Liver (tissue), 9 donors: ENCODE results near the gene ANKRD44. TPM values are rescaled to one million over a fixed set of nuclear protein-coding genes. Genes with fewer than 3 reads are reported as not detected.

Experiments
- DNase-seq: peaks from one replicate; pipeline ENCODE4 v3.0.0-alpha.2; 2017; ENCODE audit warnings: low spot score
- H3K27ac ChIP-seq, 2 donors: one replicate each; pipeline ENCODE4 v1.7.0; 2013; ENCODE audit warnings: inconsistent platforms in 2 of 2, low read length in 2 of 2, control low read depth in 1 of 2, low read depth in 1 of 2, mild to moderate bottlenecking in 1 of 2
- H3K27me3 ChIP-seq, 4 donors: one replicate each; pipeline versions ENCODE4 v1.6.1 to v1.7.0; 2013; ENCODE audit warnings: low read length in 3 of 4, inconsistent platforms in 1 of 4, mild to moderate bottlenecking in 1 of 4, moderate library complexity in 1 of 4; ENCODE audit not compliant: control insufficient read depth in 4 of 4, insufficient read depth in 4 of 4
- H3K36me3 ChIP-seq, 4 donors: one replicate each; pipeline versions ENCODE4 v1.6.1 to v1.7.0; 2013; ENCODE audit warnings: low read length in 3 of 4, mild to moderate bottlenecking in 3 of 4, low read depth in 1 of 4, moderate library complexity in 1 of 4; ENCODE audit not compliant: control insufficient read depth in 4 of 4, insufficient read depth in 3 of 4
- H3K4me1 ChIP-seq, 4 donors: one replicate each; pipeline versions ENCODE4 v1.6.1 to v1.7.0; 2013; ENCODE audit warnings: low read length in 3 of 4, mild to moderate bottlenecking in 3 of 4, moderate library complexity in 1 of 4; ENCODE audit not compliant: control insufficient read depth in 4 of 4, insufficient read depth in 4 of 4
- H3K4me3 ChIP-seq, 3 donors: one replicate each; pipeline versions ENCODE4 v1.6.1 to v1.7.0; 2013; ENCODE audit warnings: low read length in 3 of 3, control low read depth in 1 of 3, low read depth in 1 of 3, mild to moderate bottlenecking in 1 of 3
- H3K9ac ChIP-seq, 2 donors: one replicate each; pipeline ENCODE4 v1.7.0; 2013; ENCODE audit warnings: low read length in 2 of 2, mild to moderate bottlenecking in 2 of 2, moderate library complexity in 2 of 2, control low read depth in 1 of 2, low read depth in 1 of 2
- H3K9me3 ChIP-seq, 4 donors: one replicate each; pipeline versions ENCODE4 v1.6.1 to v1.7.0; 2013; ENCODE audit warnings: low read length in 3 of 4; ENCODE audit not compliant: control insufficient read depth in 4 of 4
- EGR1 ChIP-seq, 2 donors: IDR thresholded peaks; 2 replicates each; pipeline ENCODE4 v1.6.1; 2016 to 2018; ENCODE audit warnings: antibody characterized with exemption in 2 of 2, low read depth in 2 of 2
- FOXA1 ChIP-seq: IDR thresholded peaks from 2 replicates; pipeline ENCODE4 v1.6.1; 2016; ENCODE audit warnings: antibody characterized with exemption
- FOXA2 ChIP-seq: IDR thresholded peaks from 2 replicates; pipeline ENCODE4 v1.6.1; 2016; ENCODE audit warnings: antibody characterized with exemption
- HNF4A ChIP-seq, 2 donors: conservative IDR thresholded peaks; 2 replicates each; pipeline ENCODE4 v1.6.1; 2016; ENCODE audit warnings: antibody characterized with exemption in 2 of 2, mild to moderate bottlenecking in 2 of 2
- JUND ChIP-seq, 2 donors: IDR thresholded peaks; 2 replicates each; pipeline ENCODE4 v1.6.1; 2016; ENCODE audit warnings: antibody characterized with exemption in 2 of 2
- NR2F2 ChIP-seq: IDR thresholded peaks from 2 replicates; pipeline ENCODE4 v1.6.1; 2016; ENCODE audit warnings: antibody characterized with exemption
- RAD21 ChIP-seq, 2 donors: IDR thresholded peaks; 2 replicates each; pipeline ENCODE4 v1.6.1; 2016; ENCODE audit warnings: antibody characterized with exemption in 2 of 2, mild to moderate bottlenecking in 2 of 2
- RXRA ChIP-seq, 2 donors: IDR thresholded peaks; 2 replicates each; pipeline ENCODE4 v1.6.1; 2017 to 2018; ENCODE audit warnings: antibody characterized with exemption in 2 of 2, mild to moderate bottlenecking in 1 of 2
- SP1 ChIP-seq: IDR thresholded peaks from 2 replicates; pipeline ENCODE4 v1.6.1; 2018; ENCODE audit warnings: antibody characterized with exemption, mild to moderate bottlenecking
- TAF1 ChIP-seq: conservative IDR thresholded peaks from 2 replicates; pipeline ENCODE4 v1.6.1; 2016; ENCODE audit warnings: antibody characterized with exemption, mild to moderate bottlenecking
- YY1 ChIP-seq: IDR thresholded peaks from 2 replicates; pipeline ENCODE4 v1.6.1; 2016; ENCODE audit warnings: antibody characterized with exemption, mild to moderate bottlenecking
- WGBS: extraction: QIAGEN DNeasy Blood & Tissue Kit; methylation state at CpG from one replicate; pipeline ENCODE4 v1.1.7; 2013; 5-methylcytosine and 5-hydroxymethylcytosine counted together
- polyA plus RNA-seq, 2 donors: library from polyadenylated mRNA; stranded (reverse) in 1 of 2; unstranded in 1 of 2; fragments of 200-250 nt in 1 of 2; fragments of >200 nt in 1 of 2; fragmentation: Nextera tagmentation in 1 of 2; extraction: Ambion mirVana in 1 of 2; gene quantifications; one replicate each; pipeline versions ENCODE4 v1.2.1 to v1.2.3, GENCODE V29; 2013 to 2015
- total RNA-seq, 2 donors: library from RNA; depleted of rRNA; stranded (reverse); fragments of >200 nt; gene quantifications; one replicate each; pipeline ENCODE4 v1.2.3, GENCODE V29; 2014
- TF ChIP-seq, protein P1 (sequence below): IDR thresholded peaks from 2 replicates; pipeline ENCODE4 v1.6.1; 2016; ENCODE audit warnings: antibody characterized with exemption
- TF ChIP-seq, protein P2 (sequence below): fragments of 150-350 bp; IDR thresholded peaks from 2 replicates; pipeline ENCODE4 v1.5.1; 2017; ENCODE audit warnings: improper control_type of control experiment, low read depth, low read length; ENCODE audit not compliant: missing input control
- TF ChIP-seq, protein P3 (sequence below): IDR thresholded peaks from 2 replicates; pipeline ENCODE4 v1.6.1; 2016; ENCODE audit warnings: antibody characterized with exemption
- TF ChIP-seq, protein P4 (sequence below): IDR thresholded peaks from 2 replicates; pipeline ENCODE4 v1.6.1; 2016; ENCODE audit warnings: antibody characterized with exemption, mild to moderate bottlenecking
- donor health status: healthy.
- donor health status: healthy.
- donor health status: healthy.
- donor health status: healthy.
- donor health status: healthy.

Gene ANKRD44
- total and polyA plus RNA-seq, 4 donors, result 3.8 to 18.2 (median 6.8) TPM

DNA sequence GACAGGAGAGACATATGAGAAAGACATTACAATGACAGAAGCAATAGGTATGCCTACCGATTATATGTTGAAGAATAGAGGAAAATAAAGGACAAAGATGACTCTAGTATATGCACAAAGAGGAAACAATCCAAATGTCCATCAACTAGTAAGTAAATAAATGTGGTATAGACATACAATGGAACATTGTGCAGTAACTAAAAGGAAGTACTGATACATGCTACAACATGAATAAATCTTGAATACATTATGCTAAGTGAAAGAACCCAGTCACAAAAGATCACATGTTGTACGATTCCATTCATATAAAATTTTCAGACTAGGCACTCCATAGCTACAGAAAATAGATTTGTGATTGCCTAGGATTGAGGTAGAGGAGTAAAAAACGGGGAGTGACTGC is 355.5 kb downstream of the ANKRD44 start:
- WGBS, result 58% methylated on average over 3 of the region's 3 CpGs

DNA sequence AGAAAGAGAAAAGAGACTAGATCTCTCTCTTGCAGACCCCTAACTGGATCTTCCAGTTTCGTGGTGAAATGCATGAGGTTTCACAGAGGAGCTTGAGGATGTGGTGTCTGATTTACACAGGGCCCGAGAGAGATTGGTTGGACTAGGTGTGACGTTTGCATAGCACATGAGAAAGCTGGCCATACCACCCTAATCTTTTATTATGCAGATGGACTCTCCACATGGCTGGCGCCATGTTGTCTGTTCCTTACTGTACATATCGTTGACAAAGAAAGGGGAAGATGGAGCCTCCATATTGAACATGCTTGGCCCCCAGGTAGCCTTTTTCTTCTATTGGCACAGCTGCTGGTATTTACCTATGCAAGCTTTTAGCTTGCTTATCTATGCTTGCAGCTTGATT is 356.6 kb downstream of the ANKRD44 start:
- H3K4me1 ChIP-seq, result no peaks in the 10 kb centered on the region
- no peak overlapping the region for H3K9ac ChIP-seq
- no peaks in the 10 kb centered on the region for H3K9me3 ChIP-seq
- TF ChIP-seq RXRA (IDR thresholded peaks at IDR 0.05) (no peak), YY1 (no peak), HNF4A (conservative IDR thresholded peaks at IDR 0.05) (no peak), TAF1 (no peak), NR2F2 (no peak), JUND (IDR thresholded peaks at IDR 0.05) (no peak), EGR1 (IDR thresholded peaks at IDR 0.05; ENCODE audit: low read depth in 2 of 2) (no peak), RAD21 (IDR thresholded peaks at IDR 0.05) (no peak), SP1 (no peak), FOXA2 (no peak)
- TF ChIP-seq, protein P1, sequence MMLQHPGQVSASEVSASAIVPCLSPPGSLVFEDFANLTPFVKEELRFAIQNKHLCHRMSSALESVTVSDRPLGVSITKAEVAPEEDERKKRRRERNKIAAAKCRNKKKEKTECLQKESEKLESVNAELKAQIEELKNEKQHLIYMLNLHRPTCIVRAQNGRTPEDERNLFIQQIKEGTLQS, result no peak
- TF ChIP-seq, protein P2, sequence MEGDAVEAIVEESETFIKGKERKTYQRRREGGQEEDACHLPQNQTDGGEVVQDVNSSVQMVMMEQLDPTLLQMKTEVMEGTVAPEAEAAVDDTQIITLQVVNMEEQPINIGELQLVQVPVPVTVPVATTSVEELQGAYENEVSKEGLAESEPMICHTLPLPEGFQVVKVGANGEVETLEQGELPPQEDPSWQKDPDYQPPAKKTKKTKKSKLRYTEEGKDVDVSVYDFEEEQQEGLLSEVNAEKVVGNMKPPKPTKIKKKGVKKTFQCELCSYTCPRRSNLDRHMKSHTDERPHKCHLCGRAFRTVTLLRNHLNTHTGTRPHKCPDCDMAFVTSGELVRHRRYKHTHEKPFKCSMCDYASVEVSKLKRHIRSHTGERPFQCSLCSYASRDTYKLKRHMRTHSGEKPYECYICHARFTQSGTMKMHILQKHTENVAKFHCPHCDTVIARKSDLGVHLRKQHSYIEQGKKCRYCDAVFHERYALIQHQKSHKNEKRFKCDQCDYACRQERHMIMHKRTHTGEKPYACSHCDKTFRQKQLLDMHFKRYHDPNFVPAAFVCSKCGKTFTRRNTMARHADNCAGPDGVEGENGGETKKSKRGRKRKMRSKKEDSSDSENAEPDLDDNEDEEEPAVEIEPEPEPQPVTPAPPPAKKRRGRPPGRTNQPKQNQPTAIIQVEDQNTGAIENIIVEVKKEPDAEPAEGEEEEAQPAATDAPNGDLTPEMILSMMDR, result no peak
- no peak for DNase-seq
- H3K27ac ChIP-seq, result no peak overlapping the region
- WGBS, result 87% methylated on average over 5 of the region's 5 CpGs
- H3K4me3 ChIP-seq, result no peak overlapping the region
- no peaks in the 10 kb centered on the region for H3K27me3 ChIP-seq
- H3K36me3 ChIP-seq, result no peaks in the 10 kb centered on the region

More for the DNA sequence above, 355.5 kb downstream of the ANKRD44 start:
- H3K4me1 ChIP-seq, result peaks cover 0 to 5% (median 4%) of the 10 kb centered on the region in 4 donors
- no peak overlapping the region for H3K4me3 ChIP-seq
- H3K27me3 ChIP-seq, result no peaks in the 10 kb centered on the region
- no peak for DNase-seq
- no peak overlapping the region for H3K27ac ChIP-seq
- no peak overlapping the region for H3K9ac ChIP-seq
- no peaks in the 10 kb centered on the region for H3K9me3 ChIP-seq
- TF ChIP-seq, protein P3, sequence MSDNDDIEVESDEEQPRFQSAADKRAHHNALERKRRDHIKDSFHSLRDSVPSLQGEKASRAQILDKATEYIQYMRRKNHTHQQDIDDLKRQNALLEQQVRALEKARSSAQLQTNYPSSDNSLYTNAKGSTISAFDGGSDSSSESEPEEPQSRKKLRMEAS, result no peak
- TF ChIP-seq, protein P4, sequence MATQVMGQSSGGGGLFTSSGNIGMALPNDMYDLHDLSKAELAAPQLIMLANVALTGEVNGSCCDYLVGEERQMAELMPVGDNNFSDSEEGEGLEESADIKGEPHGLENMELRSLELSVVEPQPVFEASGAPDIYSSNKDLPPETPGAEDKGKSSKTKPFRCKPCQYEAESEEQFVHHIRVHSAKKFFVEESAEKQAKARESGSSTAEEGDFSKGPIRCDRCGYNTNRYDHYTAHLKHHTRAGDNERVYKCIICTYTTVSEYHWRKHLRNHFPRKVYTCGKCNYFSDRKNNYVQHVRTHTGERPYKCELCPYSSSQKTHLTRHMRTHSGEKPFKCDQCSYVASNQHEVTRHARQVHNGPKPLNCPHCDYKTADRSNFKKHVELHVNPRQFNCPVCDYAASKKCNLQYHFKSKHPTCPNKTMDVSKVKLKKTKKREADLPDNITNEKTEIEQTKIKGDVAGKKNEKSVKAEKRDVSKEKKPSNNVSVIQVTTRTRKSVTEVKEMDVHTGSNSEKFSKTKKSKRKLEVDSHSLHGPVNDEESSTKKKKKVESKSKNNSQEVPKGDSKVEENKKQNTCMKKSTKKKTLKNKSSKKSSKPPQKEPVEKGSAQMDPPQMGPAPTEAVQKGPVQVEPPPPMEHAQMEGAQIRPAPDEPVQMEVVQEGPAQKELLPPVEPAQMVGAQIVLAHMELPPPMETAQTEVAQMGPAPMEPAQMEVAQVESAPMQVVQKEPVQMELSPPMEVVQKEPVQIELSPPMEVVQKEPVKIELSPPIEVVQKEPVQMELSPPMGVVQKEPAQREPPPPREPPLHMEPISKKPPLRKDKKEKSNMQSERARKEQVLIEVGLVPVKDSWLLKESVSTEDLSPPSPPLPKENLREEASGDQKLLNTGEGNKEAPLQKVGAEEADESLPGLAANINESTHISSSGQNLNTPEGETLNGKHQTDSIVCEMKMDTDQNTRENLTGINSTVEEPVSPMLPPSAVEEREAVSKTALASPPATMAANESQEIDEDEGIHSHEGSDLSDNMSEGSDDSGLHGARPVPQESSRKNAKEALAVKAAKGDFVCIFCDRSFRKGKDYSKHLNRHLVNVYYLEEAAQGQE, result no peak
- TF ChIP-seq EGR1 (IDR thresholded peaks at IDR 0.05; ENCODE audit: low read depth in 2 of 2) (no peak), YY1 (no peak), JUND (IDR thresholded peaks at IDR 0.05) (no peak), FOXA1 (no peak)
- H3K36me3 ChIP-seq, result no peaks in the 10 kb centered on the region
